Neural cell (in vitro differentiated cells): Measurements from ENCODE around the gene CHD2. TPM values are rescaled to one million over a fixed set of nuclear protein-coding genes. Genes with fewer than 3 reads are reported as not detected.

ENCODE experiments used
- H2AFZ ChIP-seq: fragments of 200-600, 300-800 bp; sonication (generic), shearing (Covaris generic); 2 replicates; pipeline ENCODE4 v1.6.0; 2014; ENCODE audit warnings: low read depth, mild to moderate bottlenecking, antibody characterized with exemption, low read length, moderate library complexity
- H3F3A ChIP-seq: fragments of 200-600 bp; shearing (Covaris generic); 2 replicates; pipeline ENCODE4 v1.6.1; 2016; ENCODE audit warnings: mild to moderate bottlenecking, moderate library complexity, mixed read lengths, antibody characterized with exemption, low read length; ENCODE audit not compliant: insufficient read depth, poor library complexity, severe bottlenecking
- H3K27ac ChIP-seq: fragments of 200-600, 300-800 bp; sonication (generic), shearing (Covaris generic); 2 replicates; pipeline ENCODE4 v1.5.1; 2014; ENCODE audit warnings: mild to moderate bottlenecking, low read length, moderate library complexity
- H3K27me3 ChIP-seq: fragments of 300-800, 200-600 bp; sonication (generic), shearing (Covaris generic); 2 replicates; pipeline ENCODE4 v1.6.0; 2014; ENCODE audit warnings: mild to moderate bottlenecking, low read depth, low read length, moderate library complexity; ENCODE audit not compliant: insufficient read depth
- H3K36me3 ChIP-seq: fragments of 300-800, 200-600 bp; sonication (generic), shearing (Covaris generic); 2 replicates; pipeline ENCODE4 v1.5.1; 2014; ENCODE audit warnings: mild to moderate bottlenecking, antibody characterized with exemption, low read length, moderate library complexity; ENCODE audit not compliant: insufficient read depth
- H3K4me2 ChIP-seq: fragments of 300-800, 200-600 bp; sonication (generic), shearing (Covaris generic); 2 replicates; pipeline ENCODE4 v1.6.0; 2014; ENCODE audit warnings: mild to moderate bottlenecking, low read length
- H3K4me3 ChIP-seq: fragments of 300-800, 200-600 bp; sonication (generic), shearing (Covaris generic); 2 replicates; pipeline ENCODE4 v1.5.1; 2014; ENCODE audit warnings: mild to moderate bottlenecking, low read length, moderate library complexity
- H3K79me2 ChIP-seq: fragments of 200-600 bp; shearing (Covaris generic); replicated peaks from 2 replicates; pipeline ENCODE4 v1.6.0; 2014; ENCODE audit warnings: mild to moderate bottlenecking, low read length, moderate library complexity; ENCODE audit not compliant: insufficient read depth
- H3K9ac ChIP-seq: fragments of 300-800, 200-600 bp; sonication (generic), shearing (Covaris generic); 2 replicates; pipeline ENCODE4 v1.6.1; 2016; ENCODE audit warnings: mild to moderate bottlenecking, low read length, mixed read lengths
- H3K9me2 ChIP-seq: fragments of 200-600 bp; shearing (Covaris generic); 2 replicates; pipeline ENCODE4 v1.6.1; 2016; ENCODE audit warnings: mild to moderate bottlenecking, low read length, mixed read lengths; ENCODE audit not compliant: insufficient read depth
- H3K9me3 ChIP-seq: fragments of 200-600, 300-800 bp; sonication (generic), shearing (Covaris generic); 2 replicates; pipeline ENCODE4 v1.6.1; 2016; ENCODE audit warnings: mild to moderate bottlenecking, mixed run types, low read length, moderate library complexity, mixed read lengths
- H4K20me1 ChIP-seq: fragments of 200-600 bp; shearing (Covaris generic); 2 replicates; pipeline ENCODE4 v1.6.1; 2016; ENCODE audit warnings: mild to moderate bottlenecking, mixed run types; ENCODE audit not compliant: insufficient read depth
- EP300 ChIP-seq: fragments of 450-650 bp; conservative IDR thresholded peaks from 2 replicates; pipeline ENCODE4 v1.6.1; 2014; ENCODE audit warnings: antibody characterized with exemption, mild to moderate bottlenecking, moderate library complexity; ENCODE audit not compliant: poor library complexity, severe bottlenecking
- EZH2 ChIP-seq: fragments of 200-600, 300-800 bp; shearing (Covaris generic), sonication (generic); IDR thresholded peaks from 2 replicates; pipeline ENCODE4 v1.6.1; 2014; ENCODE audit warnings: antibody characterized with exemption, low read length, borderline replicate concordance, mild to moderate bottlenecking; ENCODE audit not compliant: insufficient read depth, poor library complexity, severe bottlenecking
- MXI1 ChIP-seq: fragments of 450-650 bp; conservative IDR thresholded peaks from 2 replicates; pipeline ENCODE4 v1.6.1; 2014; ENCODE audit warnings: antibody characterized with exemption, mild to moderate bottlenecking; ENCODE audit not compliant: poor library complexity, severe bottlenecking
- POLR2AphosphoS5 ChIP-seq: IDR thresholded peaks from 2 replicates; pipeline ENCODE4 v1.6.1; 2012
- RAD21 ChIP-seq: fragments of 450-650 bp; conservative IDR thresholded peaks from 2 replicates; pipeline ENCODE4 v1.6.1; 2014; ENCODE audit warnings: antibody characterized with exemption, mild to moderate bottlenecking, moderate library complexity
- SMC3 ChIP-seq: fragments of 450-650 bp; conservative IDR thresholded peaks from 2 replicates; pipeline ENCODE4 v1.6.1; 2014; ENCODE audit warnings: antibody characterized with exemption, mild to moderate bottlenecking, moderate library complexity; ENCODE audit not compliant: poor library complexity
- TAF1 ChIP-seq: IDR thresholded peaks from 2 replicates; pipeline ENCODE4 v1.6.1; 2012; ENCODE audit warnings: low read depth
- polyA plus RNA-seq: library from polyadenylated mRNA; depleted of rRNA; stranded (reverse); fragments of >200 nt; gene quantifications from 2 replicates; pipeline ENCODE4 v1.2.3, GENCODE V29; 2014
- TF ChIP-seq, protein P1 (sequence below): fragments of 450-650 bp; IDR thresholded peaks from 2 replicates; pipeline ENCODE4 v1.5.1; 2014; ENCODE audit warnings: antibody characterized with exemption, mild to moderate bottlenecking, moderate library complexity; ENCODE audit not compliant: poor library complexity, severe bottlenecking
- TF ChIP-seq, protein P2 (sequence below): IDR thresholded peaks from 2 replicates; pipeline ENCODE4 v1.6.1; 2012; ENCODE audit warnings: borderline replicate concordance

Gene CHD2
- polyA plus RNA-seq, 1 donor from 2014 or later = 113 TPM

DNA sequence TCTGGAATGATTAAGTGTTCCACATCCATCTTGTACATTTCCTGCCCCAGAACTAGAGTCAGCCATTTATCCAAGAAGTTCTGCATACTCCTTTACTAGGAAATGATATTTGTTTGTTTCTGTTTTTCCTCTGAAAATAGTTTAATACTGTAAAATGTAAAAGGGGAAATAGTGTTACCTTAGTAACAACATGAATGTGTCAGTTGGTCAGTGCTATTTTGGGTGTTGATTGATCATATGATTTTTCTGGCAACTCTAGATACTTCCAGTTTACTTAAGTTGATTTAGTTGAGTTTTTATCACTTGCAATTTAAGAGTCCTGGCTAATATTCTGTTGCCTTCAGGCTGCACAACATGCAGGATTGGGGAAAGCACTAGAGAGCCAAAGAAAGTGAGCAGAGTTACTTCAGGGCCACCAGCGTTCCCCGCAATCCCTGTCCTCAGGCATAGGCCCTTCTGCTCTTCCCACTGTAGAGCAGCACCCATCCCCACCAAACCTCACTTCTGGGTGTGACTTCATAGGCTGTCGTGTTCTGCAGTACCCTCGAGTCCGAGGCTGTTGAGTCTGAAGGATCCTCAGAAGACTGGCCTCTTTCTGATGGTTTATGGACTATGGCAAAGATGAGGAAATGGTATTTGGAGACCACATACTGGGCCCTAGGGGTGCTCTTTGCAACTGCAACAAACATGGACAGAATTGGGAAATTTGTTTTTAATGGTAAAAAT is 69.0 kb downstream of the CHD2 start:
- H3K4me2 ChIP-seq = no peak overlapping the region
- no peak overlapping the region for H2AFZ ChIP-seq
- no peaks in the 10 kb centered on the region for H4K20me1 ChIP-seq
- peaks cover 14% of the 10 kb centered on the region for H3K79me2 ChIP-seq
- H3K27me3 ChIP-seq = no peaks in the 10 kb centered on the region
- H3K27ac ChIP-seq = no peak overlapping the region
- no peak overlapping the region for H3K9ac ChIP-seq
- H3K9me3 ChIP-seq = no peaks in the 10 kb centered on the region
- H3K4me3 ChIP-seq = no peak overlapping the region
- TF ChIP-seq SMC3 (no peak), EZH2 (no peak), MXI1 (no peak), TAF1 (no peak), RAD21 (no peak), EP300 (no peak), POLR2AphosphoS5 (no peak)
- TF ChIP-seq, protein P1, sequence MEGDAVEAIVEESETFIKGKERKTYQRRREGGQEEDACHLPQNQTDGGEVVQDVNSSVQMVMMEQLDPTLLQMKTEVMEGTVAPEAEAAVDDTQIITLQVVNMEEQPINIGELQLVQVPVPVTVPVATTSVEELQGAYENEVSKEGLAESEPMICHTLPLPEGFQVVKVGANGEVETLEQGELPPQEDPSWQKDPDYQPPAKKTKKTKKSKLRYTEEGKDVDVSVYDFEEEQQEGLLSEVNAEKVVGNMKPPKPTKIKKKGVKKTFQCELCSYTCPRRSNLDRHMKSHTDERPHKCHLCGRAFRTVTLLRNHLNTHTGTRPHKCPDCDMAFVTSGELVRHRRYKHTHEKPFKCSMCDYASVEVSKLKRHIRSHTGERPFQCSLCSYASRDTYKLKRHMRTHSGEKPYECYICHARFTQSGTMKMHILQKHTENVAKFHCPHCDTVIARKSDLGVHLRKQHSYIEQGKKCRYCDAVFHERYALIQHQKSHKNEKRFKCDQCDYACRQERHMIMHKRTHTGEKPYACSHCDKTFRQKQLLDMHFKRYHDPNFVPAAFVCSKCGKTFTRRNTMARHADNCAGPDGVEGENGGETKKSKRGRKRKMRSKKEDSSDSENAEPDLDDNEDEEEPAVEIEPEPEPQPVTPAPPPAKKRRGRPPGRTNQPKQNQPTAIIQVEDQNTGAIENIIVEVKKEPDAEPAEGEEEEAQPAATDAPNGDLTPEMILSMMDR = no peak
- TF ChIP-seq, protein P2, sequence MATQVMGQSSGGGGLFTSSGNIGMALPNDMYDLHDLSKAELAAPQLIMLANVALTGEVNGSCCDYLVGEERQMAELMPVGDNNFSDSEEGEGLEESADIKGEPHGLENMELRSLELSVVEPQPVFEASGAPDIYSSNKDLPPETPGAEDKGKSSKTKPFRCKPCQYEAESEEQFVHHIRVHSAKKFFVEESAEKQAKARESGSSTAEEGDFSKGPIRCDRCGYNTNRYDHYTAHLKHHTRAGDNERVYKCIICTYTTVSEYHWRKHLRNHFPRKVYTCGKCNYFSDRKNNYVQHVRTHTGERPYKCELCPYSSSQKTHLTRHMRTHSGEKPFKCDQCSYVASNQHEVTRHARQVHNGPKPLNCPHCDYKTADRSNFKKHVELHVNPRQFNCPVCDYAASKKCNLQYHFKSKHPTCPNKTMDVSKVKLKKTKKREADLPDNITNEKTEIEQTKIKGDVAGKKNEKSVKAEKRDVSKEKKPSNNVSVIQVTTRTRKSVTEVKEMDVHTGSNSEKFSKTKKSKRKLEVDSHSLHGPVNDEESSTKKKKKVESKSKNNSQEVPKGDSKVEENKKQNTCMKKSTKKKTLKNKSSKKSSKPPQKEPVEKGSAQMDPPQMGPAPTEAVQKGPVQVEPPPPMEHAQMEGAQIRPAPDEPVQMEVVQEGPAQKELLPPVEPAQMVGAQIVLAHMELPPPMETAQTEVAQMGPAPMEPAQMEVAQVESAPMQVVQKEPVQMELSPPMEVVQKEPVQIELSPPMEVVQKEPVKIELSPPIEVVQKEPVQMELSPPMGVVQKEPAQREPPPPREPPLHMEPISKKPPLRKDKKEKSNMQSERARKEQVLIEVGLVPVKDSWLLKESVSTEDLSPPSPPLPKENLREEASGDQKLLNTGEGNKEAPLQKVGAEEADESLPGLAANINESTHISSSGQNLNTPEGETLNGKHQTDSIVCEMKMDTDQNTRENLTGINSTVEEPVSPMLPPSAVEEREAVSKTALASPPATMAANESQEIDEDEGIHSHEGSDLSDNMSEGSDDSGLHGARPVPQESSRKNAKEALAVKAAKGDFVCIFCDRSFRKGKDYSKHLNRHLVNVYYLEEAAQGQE = no peak
- no peaks in the 10 kb centered on the region for H3F3A ChIP-seq
- peaks cover 4% of the 10 kb centered on the region for H3K36me3 ChIP-seq
- no peaks in the 10 kb centered on the region for H3K9me2 ChIP-seq

DNA sequence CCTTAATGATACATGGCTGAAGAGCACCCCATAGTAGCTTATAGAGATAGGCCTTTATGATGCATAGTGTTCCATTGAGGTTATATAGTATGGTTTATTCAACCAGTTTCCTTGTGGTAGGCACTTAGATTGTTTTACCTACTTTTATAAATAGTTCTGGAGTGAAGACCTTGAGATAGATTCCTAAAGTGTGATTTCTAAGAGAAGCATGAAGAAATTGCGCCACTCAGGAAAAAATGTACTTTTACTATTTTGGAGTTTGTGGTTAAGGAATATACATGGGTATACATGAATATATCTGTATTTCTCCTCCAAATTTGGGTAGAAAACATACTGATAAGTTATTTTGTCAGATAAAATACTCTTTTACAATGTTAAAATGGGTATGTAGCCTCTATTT is 70.5 kb downstream of the CHD2 start:
- H3K4me2 ChIP-seq = no peak overlapping the region
- H2AFZ ChIP-seq = no peak overlapping the region
- H3K9me2 ChIP-seq = no peaks in the 10 kb centered on the region
- peaks cover 4% of the 10 kb centered on the region for H3K36me3 ChIP-seq
- H4K20me1 ChIP-seq = no peaks in the 10 kb centered on the region
- H3K9me3 ChIP-seq = no peaks in the 10 kb centered on the region
- TF ChIP-seq EZH2 (no peak), RAD21 (no peak), MXI1 (no peak), TAF1 (no peak), EP300 (no peak), POLR2AphosphoS5 (no peak), SMC3 (no peak)
- TF ChIP-seq, protein P1 = no peak
- TF ChIP-seq, protein P2 = no peak
- no peaks in the 10 kb centered on the region for H3F3A ChIP-seq
- H3K4me3 ChIP-seq = no peak overlapping the region
- peaks cover 9% of the 10 kb centered on the region for H3K79me2 ChIP-seq
- H3K27ac ChIP-seq = no peak overlapping the region
- no peaks in the 10 kb centered on the region for H3K27me3 ChIP-seq
- H3K9ac ChIP-seq = no peak overlapping the region
